ENCODE data around the gene CSK. TPM values are rescaled to one million over a fixed set of nuclear protein-coding genes. Genes with fewer than 3 reads are reported as not detected.

CSK gene
- total and polyA plus RNA-seq, 2 donors from 2014 or later, result 18.9 to 58.8 TPM

- Histone ChIP-seq H3K27ac (ENCODE audit: low read depth in 2 of 2, low read length in 2 of 2) (no peak overlapping the region), H3K9me3 (ENCODE audit: control insufficient read depth in 2 of 3, insufficient read depth in 1 of 3, low read length in 3 of 3) (no peaks in the 10 kb centered on the region), H3K4me1 (ENCODE audit: control insufficient read depth in 2 of 3, insufficient read depth in 2 of 3, low read depth in 1 of 3, low read length in 3 of 3) (peaks cover 0 to 43% (median 26%) of the 10 kb centered on the region in 3 donors), H3K27me3 (ENCODE audit: control insufficient read depth, insufficient read depth, low read length) (no peaks in the 10 kb centered on the region), H3K4me3 (ENCODE audit: low read length in 3 of 3) (no peak overlapping the region), H3K36me3 (ENCODE audit: control insufficient read depth in 2 of 3, insufficient read depth in 3 of 3, low read length in 3 of 3) (peaks cover 0 to 27% (median 13%) of the 10 kb centered on the region in 3 donors), H3K9ac (ENCODE audit: low read length in 3 of 3) (no peak overlapping the region)
- intact Hi-C loops (cut with DNase I), result no loop called here
- FAIRE-seq (no peak), DNase-seq (peak in 1 of 5 donors; percentile 68)
- no peak for TF ChIP-seq CTCF (IDR thresholded peaks at IDR 0.05; ENCODE audit: borderline replicate concordance, extremely low read depth, insufficient read depth)
Observed at GRCh38 chr15:74845208-74845568, 63.3 kb downstream of the CSK start.

GRCh38 chr15:74845581-74845980 lies 63.7 kb downstream of the CSK start:
- Histone ChIP-seq H3K4me1 (ENCODE audit: control insufficient read depth in 2 of 3, insufficient read depth in 2 of 3, low read depth in 1 of 3, low read length in 3 of 3) (peaks cover 0 to 43% (median 26%) of the 10 kb centered on the region in 3 donors), H3K27ac (ENCODE audit: low read depth in 2 of 2, low read length in 2 of 2) (no peak overlapping the region), H3K9ac (ENCODE audit: low read length in 3 of 3) (no peak overlapping the region), H3K36me3 (ENCODE audit: control insufficient read depth in 2 of 3, insufficient read depth in 3 of 3, low read length in 3 of 3) (peaks cover 0 to 31% (median 15%) of the 10 kb centered on the region in 3 donors), H3K4me3 (ENCODE audit: low read length in 3 of 3) (no peak overlapping the region), H3K27me3 (ENCODE audit: control insufficient read depth, insufficient read depth, low read length) (no peaks in the 10 kb centered on the region), H3K9me3 (ENCODE audit: control insufficient read depth in 2 of 3, insufficient read depth in 1 of 3, low read length in 3 of 3) (no peaks in the 10 kb centered on the region)
- DNase-seq (peak in 1 of 5 donors; percentile 58), FAIRE-seq (no peak)
- intact Hi-C loops (cut with DNase I), result no loop called here
- TF ChIP-seq CTCF (IDR thresholded peaks at IDR 0.05; ENCODE audit: borderline replicate concordance, extremely low read depth, insufficient read depth), result no peak

GRCh38 chr15:74847432-74847831 lies 65.6 kb downstream of the CSK start:
- no peak overlapping the region for H3K4me3 ChIP-seq (ENCODE audit: low read length in 3 of 3)
- no peaks in the 10 kb centered on the region for H3K27me3 ChIP-seq (ENCODE audit: control insufficient read depth, insufficient read depth, low read length)
- no peaks in the 10 kb centered on the region for H3K9me3 ChIP-seq (ENCODE audit: control insufficient read depth in 2 of 3, insufficient read depth in 1 of 3, low read length in 3 of 3)
- peak in 4 of 5 donors; percentile 31 to 74 (median 46) for DNase-seq
- intact Hi-C loops (cut with DNase I), result no loop called here
- H3K9ac ChIP-seq (ENCODE audit: low read length in 3 of 3), result no peak overlapping the region
- peaks cover 0 to 34% (median 26%) of the 10 kb centered on the region in 3 donors for H3K4me1 ChIP-seq (ENCODE audit: control insufficient read depth in 2 of 3, insufficient read depth in 2 of 3, low read depth in 1 of 3, low read length in 3 of 3)
- H3K27ac ChIP-seq (ENCODE audit: low read depth in 2 of 2, low read length in 2 of 2), result peak overlapping the region; percentile 69 to 70
- H3K36me3 ChIP-seq (ENCODE audit: control insufficient read depth in 2 of 3, insufficient read depth in 3 of 3, low read length in 3 of 3), result peaks cover 0 to 44% (median 27%) of the 10 kb centered on the region in 3 donors
- no peak for FAIRE-seq
- no peak for TF ChIP-seq CTCF (IDR thresholded peaks at IDR 0.05; ENCODE audit: borderline replicate concordance, extremely low read depth, insufficient read depth)

GRCh38 chr15:74850393-74850792 lies 68.5 kb downstream of the CSK start:
- no peaks in the 10 kb centered on the region for H3K27me3 ChIP-seq (ENCODE audit: control insufficient read depth, insufficient read depth, low read length)
- FAIRE-seq, result no peak
- peaks cover 0 to 50% (median 28%) of the 10 kb centered on the region in 3 donors for H3K36me3 ChIP-seq (ENCODE audit: control insufficient read depth in 2 of 3, insufficient read depth in 3 of 3, low read length in 3 of 3)

More at GRCh38 chr15:74850393-74850792, 68.5 kb downstream of the CSK start:
- peaks cover 0 to 22% (median 18%) of the 10 kb centered on the region in 3 donors for H3K4me1 ChIP-seq (ENCODE audit: control insufficient read depth in 2 of 3, insufficient read depth in 2 of 3, low read depth in 1 of 3, low read length in 3 of 3)
- no peak for DNase-seq
- H3K4me3 ChIP-seq (ENCODE audit: low read length in 3 of 3), result no peak overlapping the region
- no peak overlapping the region for H3K9ac ChIP-seq (ENCODE audit: low read length in 3 of 3)
- intact Hi-C loops (cut with DNase I), result no loop called here
- no peak overlapping the region for H3K27ac ChIP-seq (ENCODE audit: low read depth in 2 of 2, low read length in 2 of 2)
- no peaks in the 10 kb centered on the region for H3K9me3 ChIP-seq (ENCODE audit: control insufficient read depth in 2 of 3, insufficient read depth in 1 of 3, low read length in 3 of 3)
- TF ChIP-seq CTCF (IDR thresholded peaks at IDR 0.05; ENCODE audit: borderline replicate concordance, extremely low read depth, insufficient read depth), result no peak
